GM12801 (cell line): ENCODE data around the gene C2CD2.

Experiments
- CTCF ChIP-seq: IDR thresholded peaks from one replicate; pipeline ENCODE4 v1.5.1; 2011; ENCODE audit warnings: control low read depth; ENCODE audit not compliant: insufficient read length; ENCODE audit errors: extremely low read depth

Gene C2CD2

GRCh38 chr21:41864311-41865001, 89.4 kb downstream of the C2CD2 start:
- TF ChIP-seq CTCF, result no peak

- no peak for TF ChIP-seq CTCF
Measured at GRCh38 chr21:41863439-41863740, 90.4 kb downstream of the C2CD2 start.

GRCh38 chr21:41861987-41862386, 91.8 kb downstream of the C2CD2 start:
- TF ChIP-seq CTCF, result no peak

DNA sequence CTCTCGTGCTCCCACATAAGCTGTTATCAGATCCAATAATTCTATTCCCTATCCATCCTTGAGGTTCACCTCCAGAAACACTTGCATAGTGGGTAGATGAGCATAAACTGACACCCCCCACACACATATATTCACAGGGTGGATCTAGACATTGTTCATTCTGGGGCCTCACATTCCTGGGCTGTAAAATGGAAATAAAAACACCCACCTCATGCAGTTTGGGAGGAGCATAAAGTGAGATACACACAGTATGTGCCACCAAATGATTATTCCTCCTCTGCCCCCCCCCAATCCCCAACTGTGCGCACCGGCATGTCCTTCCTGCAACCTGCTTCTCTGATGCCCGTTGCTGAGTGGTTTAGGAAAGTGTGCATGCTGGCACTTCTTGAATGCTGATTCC, 92.6 kb downstream of the C2CD2 start:
- no peak for TF ChIP-seq CTCF

GRCh38 chr21:41859297-41859980, 94.4 kb downstream of the C2CD2 start:
- TF ChIP-seq CTCF, result no peak

DNA sequence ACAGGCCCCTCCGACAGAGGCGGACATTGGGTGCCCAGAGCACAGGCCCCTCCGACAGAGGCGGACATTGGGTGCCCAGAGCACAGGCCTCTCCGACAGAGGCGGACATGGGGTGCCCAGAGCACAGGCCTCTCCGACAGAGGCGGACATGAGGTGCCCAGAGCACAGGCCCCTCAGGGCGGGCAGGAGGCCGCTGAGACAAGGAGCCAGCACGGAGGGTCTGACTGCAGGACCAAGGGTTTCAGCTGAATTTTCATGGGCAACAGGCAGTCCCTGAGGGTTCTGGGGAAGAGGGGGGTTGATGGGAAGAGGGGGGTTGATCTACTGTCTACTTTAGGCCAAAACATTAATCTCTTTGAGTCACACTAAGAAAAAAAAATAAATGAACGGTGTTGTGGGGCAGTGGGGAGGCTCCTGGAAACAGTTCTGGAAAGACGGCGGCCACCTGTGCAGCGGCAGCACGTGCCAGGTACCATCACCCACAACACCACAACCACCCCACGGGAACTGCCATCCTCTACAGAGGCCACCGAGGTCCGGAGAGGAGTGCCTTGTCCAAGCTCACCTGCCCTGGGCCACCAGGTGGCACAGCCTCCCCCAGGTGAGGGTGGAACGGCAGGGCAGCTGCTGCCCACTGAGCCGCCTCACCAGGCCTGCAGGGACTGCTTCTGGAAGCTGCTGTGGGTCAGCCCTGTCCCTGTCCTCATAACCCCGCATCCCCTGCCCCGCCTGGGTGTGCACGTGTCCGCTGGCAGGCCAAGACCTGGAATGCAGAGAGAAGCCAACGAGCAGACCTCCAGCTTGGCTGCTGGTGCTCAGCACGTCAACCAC, 95.1 kb downstream of the C2CD2 start:
- no peak for TF ChIP-seq CTCF

DNA sequence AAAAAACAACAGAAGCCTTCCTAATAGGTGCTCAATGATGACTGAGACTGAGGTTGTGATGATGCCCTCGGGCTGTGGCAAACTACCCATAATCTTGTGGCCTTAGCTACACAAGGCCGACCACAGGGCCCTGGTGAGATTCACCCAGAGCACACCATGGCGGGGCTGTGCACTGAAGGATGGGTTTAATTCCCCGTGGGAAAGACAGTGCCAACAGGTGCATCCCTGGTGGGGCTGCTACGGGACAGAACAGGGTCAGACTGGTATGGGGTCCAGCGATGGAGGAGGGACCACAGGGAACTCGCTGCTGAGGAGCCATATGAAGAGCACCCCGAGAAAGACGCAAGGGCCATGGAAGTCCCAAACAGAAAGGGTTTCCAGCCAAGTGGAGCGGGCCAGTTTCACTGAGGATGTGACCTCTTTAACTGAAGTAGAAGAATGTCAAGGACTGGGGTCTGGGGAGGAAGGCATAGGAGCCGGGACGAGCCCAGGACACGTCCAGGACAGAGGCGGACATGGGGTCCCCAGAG, 96.0 kb downstream of the C2CD2 start:
- no peak for TF ChIP-seq CTCF
